ENCODE results near the gene ABCC6. TPM values are rescaled to one million over a fixed set of nuclear protein-coding genes. Genes with fewer than 3 reads are reported as not detected.

Gene ABCC6
- total and polyA plus RNA-seq, 4 donors: 50.6 to 162 (median 95.9) TPM

DNA sequence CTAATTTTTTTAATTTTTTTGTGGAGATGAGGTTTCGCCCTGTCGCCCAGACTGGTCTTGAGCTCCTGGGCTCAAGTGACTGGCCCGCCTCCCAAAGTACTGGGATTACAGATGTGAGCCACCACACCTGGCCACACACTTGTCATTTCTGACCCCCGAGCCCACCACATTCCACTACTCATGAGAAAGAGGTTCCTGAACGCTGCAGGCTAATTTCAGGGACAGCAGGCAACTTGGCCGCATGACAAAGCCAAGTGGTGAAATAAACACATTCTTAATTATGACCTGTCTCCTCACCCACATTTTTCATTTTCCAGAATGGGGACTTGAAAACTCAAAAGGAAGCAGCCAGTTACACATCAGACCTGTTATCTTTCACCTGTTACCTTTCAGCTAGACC lies 114.5 kb downstream of the ABCC6 start:
- Histone ChIP-seq H3K4me3 (ENCODE audit: low read depth in 1 of 3, low read length in 3 of 3) (no peak overlapping the region), H3K9me3 (ENCODE audit: control insufficient read depth in 4 of 4, low read length in 3 of 4) (no peaks in the 10 kb centered on the region), H3K4me1 (ENCODE audit: control insufficient read depth in 4 of 4, insufficient read depth in 4 of 4, low read length in 3 of 4) (no peaks in the 10 kb centered on the region), H3K27ac (ENCODE audit: low read depth in 1 of 2, low read length in 2 of 2) (no peak overlapping the region), H3K27me3 (ENCODE audit: control insufficient read depth in 4 of 4, insufficient read depth in 4 of 4, low read length in 3 of 4) (no peaks in the 10 kb centered on the region), H3K36me3 (ENCODE audit: control insufficient read depth in 4 of 4, insufficient read depth in 3 of 4, low read depth in 1 of 4, low read length in 3 of 4) (peaks cover 0 to 6% (median 2%) of the 10 kb centered on the region in 4 donors), H3K9ac (ENCODE audit: low read depth in 1 of 2, low read length in 2 of 2) (no peak overlapping the region)
- WGBS: 93% methylated on average over 6 of the region's 6 CpGs
- DNase-seq (ENCODE audit: low spot score): no peak
- TF ChIP-seq FOXA2 (IDR thresholded peaks at IDR 0.05): no peak
- TF ChIP-seq RAD21 (IDR thresholded peaks at IDR 0.05): no peak
- TF ChIP-seq YY1 (IDR thresholded peaks at IDR 0.05): no peak
- no peak for TF ChIP-seq NR2F2 (IDR thresholded peaks at IDR 0.05)
- no peak for TF ChIP-seq JUND (IDR thresholded peaks at IDR 0.05)
- TF ChIP-seq, protein P1, sequence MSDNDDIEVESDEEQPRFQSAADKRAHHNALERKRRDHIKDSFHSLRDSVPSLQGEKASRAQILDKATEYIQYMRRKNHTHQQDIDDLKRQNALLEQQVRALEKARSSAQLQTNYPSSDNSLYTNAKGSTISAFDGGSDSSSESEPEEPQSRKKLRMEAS (IDR thresholded peaks at IDR 0.05): no peak
- TF ChIP-seq HNF4A (conservative IDR thresholded peaks at IDR 0.05): no peak
- TF ChIP-seq, protein P2, sequence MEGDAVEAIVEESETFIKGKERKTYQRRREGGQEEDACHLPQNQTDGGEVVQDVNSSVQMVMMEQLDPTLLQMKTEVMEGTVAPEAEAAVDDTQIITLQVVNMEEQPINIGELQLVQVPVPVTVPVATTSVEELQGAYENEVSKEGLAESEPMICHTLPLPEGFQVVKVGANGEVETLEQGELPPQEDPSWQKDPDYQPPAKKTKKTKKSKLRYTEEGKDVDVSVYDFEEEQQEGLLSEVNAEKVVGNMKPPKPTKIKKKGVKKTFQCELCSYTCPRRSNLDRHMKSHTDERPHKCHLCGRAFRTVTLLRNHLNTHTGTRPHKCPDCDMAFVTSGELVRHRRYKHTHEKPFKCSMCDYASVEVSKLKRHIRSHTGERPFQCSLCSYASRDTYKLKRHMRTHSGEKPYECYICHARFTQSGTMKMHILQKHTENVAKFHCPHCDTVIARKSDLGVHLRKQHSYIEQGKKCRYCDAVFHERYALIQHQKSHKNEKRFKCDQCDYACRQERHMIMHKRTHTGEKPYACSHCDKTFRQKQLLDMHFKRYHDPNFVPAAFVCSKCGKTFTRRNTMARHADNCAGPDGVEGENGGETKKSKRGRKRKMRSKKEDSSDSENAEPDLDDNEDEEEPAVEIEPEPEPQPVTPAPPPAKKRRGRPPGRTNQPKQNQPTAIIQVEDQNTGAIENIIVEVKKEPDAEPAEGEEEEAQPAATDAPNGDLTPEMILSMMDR (IDR thresholded peaks at IDR 0.05; ENCODE audit: low read depth, low read length, missing input control): no peak
- no peak for TF ChIP-seq REST (IDR thresholded peaks at IDR 0.05)
- no peak for TF ChIP-seq ATF3 (IDR thresholded peaks at IDR 0.05)
- no peak for TF ChIP-seq TAF1 (conservative IDR thresholded peaks at IDR 0.05)

DNA sequence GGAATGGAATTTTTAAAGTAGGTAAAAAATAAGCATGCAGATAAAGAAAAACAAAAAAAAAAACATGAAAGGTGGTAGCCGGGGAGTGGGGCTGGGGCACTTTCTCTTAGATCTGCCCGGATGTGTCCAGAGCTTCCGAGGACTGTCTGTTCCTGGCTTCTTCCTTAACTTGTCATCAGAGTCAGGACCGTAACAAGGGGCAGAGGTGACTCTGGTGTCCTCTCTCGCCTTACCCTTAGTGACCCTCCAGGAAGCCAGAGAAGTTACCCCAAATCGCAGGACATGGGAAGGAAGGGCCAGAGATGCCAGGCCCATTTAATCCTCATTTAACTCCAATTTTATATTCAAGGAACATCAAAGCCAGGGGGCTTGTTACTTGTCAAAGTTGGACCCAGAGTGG lies 115.5 kb downstream of the ABCC6 start:
- DNase-seq (ENCODE audit: low spot score): no peak
- 82% methylated on average over 6 of the region's 6 CpGs for WGBS
- H3K27ac ChIP-seq (ENCODE audit: low read depth in 1 of 2, low read length in 2 of 2): no peak overlapping the region
- peaks cover 0 to 3% (median under 1%) of the 10 kb centered on the region in 4 donors for H3K36me3 ChIP-seq (ENCODE audit: control insufficient read depth in 4 of 4, insufficient read depth in 3 of 4, low read depth in 1 of 4, low read length in 3 of 4)
- TF ChIP-seq NR2F2 (IDR thresholded peaks at IDR 0.05): no peak
- TF ChIP-seq, protein P1 (IDR thresholded peaks at IDR 0.05): no peak
- no peak for TF ChIP-seq ATF3 (IDR thresholded peaks at IDR 0.05)
- no peak for TF ChIP-seq HNF4A (conservative IDR thresholded peaks at IDR 0.05)
- no peak for TF ChIP-seq FOXA2 (IDR thresholded peaks at IDR 0.05)
- no peak for TF ChIP-seq EGR1 (IDR thresholded peaks at IDR 0.05; ENCODE audit: low read depth in 2 of 2)
- no peaks in the 10 kb centered on the region for H3K4me1 ChIP-seq (ENCODE audit: control insufficient read depth in 4 of 4, insufficient read depth in 4 of 4, low read length in 3 of 4)
- H3K4me3 ChIP-seq (ENCODE audit: low read depth in 1 of 3, low read length in 3 of 3): no peak overlapping the region
- H3K9ac ChIP-seq (ENCODE audit: low read depth in 1 of 2, low read length in 2 of 2): no peak overlapping the region
- no peaks in the 10 kb centered on the region for H3K27me3 ChIP-seq (ENCODE audit: control insufficient read depth in 4 of 4, insufficient read depth in 4 of 4, low read length in 3 of 4)
- H3K9me3 ChIP-seq (ENCODE audit: control insufficient read depth in 4 of 4, low read length in 3 of 4): no peaks in the 10 kb centered on the region
